ENCODE results near the gene ZNF512.
A peak's percentile ranks its signal among the peaks of the same experiment; 100 is the strongest.
"Not testable (repeated sequence)": the region's sequence is repeated elsewhere in the genome, so short reads cannot be mapped to it uniquely, and the experiment has no call there.

ZNF512 gene

DNA sequence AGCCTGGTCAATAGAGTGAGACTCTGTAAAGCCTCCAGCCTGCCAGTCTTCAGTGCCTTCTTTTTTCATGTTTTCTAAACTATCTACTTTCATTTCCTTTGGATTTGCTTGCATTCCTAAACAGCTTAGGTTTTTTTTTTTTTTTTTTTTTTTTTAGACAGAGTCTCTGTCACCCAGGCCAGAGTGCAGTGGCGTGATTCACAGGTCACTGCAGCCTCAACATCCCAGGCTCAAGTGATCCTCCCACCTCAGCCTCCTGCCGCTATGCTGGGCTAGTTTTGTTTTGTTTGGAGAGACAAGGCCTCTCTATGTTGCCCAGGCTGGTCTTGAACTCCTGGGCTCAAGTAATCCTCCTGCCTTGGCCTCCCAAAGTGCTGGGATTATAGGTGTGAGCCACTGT is 47.4 kb downstream of the ZNF512 start:
- not testable (repeated sequence) for DNase-seq (ENCODE audit: low read depth in 2 of 2, low spot score in 1 of 2)

DNA sequence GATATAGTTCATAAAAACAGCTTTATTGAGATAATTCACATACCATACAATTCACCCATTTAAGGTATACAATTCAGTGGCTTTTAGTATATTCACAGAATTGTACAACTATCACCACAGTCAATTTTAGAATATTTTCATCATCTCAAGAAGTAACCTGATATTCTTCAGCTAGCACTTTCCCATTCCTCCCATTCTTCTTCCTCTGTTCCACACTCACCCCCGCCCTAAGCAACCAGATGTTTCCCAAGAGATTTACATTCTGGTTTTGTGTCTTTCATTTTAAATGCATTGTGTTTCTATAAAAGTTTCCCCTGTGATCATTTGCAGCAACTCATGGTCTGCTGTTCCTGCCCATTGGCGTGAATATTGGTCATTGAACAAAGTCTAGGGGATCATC is 51.4 kb downstream of the ZNF512 start:
- DNase-seq (ENCODE audit: low read depth in 2 of 2, low spot score in 1 of 2): no peak

DNA sequence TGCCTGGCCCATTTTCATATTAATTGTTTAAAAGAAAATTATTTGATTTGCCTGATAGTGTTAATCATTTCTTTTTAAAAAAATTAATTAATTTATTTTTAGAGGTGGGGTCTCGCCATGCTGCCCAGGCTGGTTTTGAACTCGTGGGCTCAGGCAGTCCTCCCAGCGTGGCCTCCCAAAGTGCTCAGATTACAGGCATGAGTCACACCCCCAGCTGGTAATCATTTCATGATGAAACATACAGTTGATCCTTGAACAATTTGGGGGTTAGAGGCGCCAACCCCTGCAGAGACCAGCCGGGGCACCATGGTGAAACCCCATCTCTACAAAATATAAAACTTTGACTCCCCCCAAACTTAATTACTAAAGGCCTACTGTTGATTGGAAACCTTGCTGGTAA is 53.9 kb downstream of the ZNF512 start:
- no peak for DNase-seq (ENCODE audit: low read depth in 2 of 2, low spot score in 1 of 2)

DNA sequence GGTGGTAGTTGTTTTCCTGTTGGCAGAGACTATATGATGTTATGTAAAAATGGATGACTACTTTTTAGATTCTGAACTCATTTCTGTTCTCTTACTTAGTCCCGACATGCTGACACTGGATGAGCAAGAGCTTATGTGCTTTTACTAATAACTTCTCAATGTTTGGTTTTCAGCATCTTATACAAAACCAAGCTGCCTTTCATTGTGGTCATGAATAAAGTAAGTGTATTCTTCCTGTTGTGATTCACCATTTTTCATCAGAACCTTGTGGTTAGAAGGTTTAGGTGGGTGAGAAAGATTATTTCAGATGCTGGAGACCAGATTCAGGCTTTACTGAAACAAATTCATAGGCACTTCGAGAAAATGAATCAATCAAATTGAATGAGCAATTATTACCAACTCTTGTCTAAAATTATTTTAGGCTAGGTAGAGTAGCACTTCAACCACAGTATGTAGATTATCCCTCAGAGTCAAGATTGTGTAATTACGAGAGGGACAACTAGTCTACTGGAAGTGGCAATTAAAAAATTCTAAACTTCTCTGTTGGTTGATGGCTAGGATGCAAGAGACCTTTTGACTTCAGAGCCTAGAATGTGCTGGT is 55.3 kb downstream of the ZNF512 start:
- DNase-seq (ENCODE audit: low read depth in 2 of 2, low spot score in 1 of 2): no peak

DNA sequence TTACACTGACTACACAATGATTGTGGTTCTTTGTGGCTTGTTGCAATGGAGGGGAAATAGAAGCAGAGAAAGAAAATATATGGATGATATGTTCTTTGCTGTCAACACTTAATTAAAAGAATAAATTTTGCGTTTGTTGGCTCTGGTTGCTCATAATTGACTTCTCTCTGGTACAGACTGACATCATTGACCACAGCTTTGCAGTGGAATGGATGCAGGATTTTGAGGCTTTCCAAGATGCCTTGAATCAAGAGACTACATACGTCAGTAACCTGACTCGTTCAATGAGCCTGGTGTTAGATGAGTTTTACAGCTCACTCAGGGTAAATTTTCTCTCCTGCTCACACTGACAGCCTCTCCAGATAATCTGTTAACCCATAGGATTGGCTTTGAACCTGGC is 55.9 kb downstream of the ZNF512 start:
- DNase-seq (ENCODE audit: low read depth in 2 of 2, low spot score in 1 of 2): no peak

DNA sequence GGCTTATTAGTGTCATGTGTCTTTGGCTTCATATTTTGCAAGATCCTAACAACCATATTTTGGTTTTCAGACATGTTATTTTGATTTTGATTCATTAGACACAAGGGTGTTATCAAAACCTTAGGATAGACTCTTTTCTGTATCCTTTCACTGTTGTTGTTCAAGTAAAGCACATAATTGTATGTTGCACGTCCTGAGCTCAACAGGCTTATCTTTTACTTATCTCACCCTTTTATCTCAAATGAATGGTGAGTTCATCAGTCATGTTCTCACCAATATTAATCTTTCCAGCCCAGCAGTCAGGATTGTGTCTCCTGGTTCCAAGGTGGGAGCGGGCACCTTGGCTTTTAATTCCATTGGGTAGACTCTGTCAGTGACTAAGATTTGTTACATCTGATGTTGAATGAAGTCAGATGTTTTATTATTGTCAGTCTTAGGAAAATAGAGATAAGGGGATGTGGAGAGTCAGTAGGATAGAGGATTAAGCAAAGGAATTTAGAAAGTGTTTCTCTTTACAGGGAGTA is 57.9 kb downstream of the ZNF512 start:
- DNase-seq (ENCODE audit: low read depth in 2 of 2, low spot score in 1 of 2): no peak

DNA sequence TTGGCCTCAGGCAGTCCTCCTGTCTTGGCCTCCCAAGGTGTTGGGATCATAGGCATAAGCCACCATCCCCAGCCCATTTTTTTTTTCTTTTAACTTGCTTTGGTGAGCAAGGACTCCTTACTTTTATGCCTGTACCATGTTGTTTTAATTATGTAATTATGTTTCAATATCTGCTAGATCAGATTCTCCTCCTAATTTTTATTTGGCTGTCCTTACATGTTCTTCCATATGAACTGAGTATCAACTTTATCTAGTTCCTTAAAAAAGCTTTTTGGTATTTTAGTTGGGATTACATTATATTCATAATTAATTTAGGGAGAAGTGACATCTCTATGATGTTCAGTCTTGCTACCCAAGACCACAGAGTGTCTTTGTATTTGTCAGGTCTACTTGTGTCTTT is 62.4 kb downstream of the ZNF512 start:
- DNase-seq (ENCODE audit: low read depth in 2 of 2, low spot score in 1 of 2): no peak

DNA sequence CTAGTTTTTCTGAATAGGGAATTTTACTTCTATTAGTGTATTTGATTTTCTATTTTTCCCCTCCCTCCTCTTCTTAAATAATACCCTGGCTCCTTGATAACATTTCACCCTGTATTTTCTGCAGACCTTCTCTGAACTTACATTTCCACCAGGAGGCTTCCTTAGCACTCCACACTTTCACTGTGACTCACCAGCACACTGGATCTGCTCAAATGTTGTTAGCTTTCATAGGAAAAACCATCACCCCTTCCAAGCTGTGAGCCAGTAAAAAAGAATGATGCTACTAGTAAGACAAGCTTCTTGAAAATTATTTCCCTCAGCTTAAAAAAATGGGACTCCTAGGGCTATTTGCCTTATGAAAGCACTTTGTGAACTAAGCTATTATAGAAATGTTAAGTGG is 64.4 kb downstream of the ZNF512 start:
- DNase-seq (ENCODE audit: low read depth in 2 of 2, low spot score in 1 of 2): no peak

DNA sequence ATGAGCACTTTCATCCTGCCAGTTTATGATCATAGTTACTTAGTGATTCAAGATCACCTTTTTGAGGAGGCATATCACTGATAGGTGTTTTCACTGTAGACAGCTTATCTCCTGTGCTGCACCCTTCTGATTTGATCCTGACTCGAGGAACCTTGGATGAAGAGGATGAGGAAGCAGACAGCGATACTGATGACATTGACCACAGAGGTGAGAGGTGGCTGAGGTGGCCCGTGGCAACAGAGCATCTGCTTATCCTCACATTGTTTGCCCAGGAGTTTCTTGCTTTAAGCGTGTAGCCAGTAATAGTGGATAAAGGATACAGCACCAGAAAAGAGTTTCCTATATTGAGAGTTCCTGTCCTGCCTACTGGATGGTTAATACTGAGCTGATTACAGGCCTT is 64.9 kb downstream of the ZNF512 start:
- no peak for DNase-seq (ENCODE audit: low read depth in 2 of 2, low spot score in 1 of 2)

DNA sequence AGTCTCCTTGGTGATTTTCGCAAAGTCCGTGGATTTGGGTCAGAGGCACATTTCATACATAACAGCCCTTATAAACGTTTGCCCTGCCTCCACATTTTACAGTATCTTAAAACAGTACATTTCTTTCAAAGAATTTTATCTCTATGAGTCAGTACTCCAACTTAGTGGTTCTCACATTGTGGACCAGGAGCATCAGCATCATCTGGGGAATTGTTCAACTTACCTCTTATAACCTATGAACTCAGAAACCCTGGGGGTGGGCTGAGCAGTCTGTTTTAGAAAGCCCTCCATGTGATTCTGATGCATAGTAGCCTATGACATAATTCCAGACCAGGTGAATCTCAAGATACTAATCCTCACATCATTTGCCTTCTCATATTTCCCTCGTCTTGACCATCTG is 68.2 kb downstream of the ZNF512 start:
- DNase-seq (ENCODE audit: low read depth in 2 of 2, low spot score in 1 of 2): no peak

DNA sequence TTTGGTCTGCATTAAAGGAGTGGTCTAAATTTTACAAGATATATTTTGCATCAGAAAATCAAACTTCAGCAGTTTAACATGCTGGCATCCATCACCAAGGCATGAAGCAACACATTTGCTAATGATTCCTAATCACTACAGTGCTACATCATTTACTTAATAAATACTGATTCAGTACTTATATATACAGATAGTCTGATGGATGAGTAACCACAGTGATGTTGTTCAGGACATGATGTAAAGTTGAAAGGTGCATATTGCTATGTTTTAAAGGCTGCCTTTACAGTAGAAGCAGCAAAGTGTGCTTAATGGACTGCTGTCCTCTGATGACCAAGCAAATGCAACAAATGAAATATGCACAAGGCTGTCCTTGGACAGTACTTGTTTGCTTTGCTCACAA is 69.5 kb downstream of the ZNF512 start:
- no peak for DNase-seq (ENCODE audit: low read depth in 2 of 2, low spot score in 1 of 2)

DNA sequence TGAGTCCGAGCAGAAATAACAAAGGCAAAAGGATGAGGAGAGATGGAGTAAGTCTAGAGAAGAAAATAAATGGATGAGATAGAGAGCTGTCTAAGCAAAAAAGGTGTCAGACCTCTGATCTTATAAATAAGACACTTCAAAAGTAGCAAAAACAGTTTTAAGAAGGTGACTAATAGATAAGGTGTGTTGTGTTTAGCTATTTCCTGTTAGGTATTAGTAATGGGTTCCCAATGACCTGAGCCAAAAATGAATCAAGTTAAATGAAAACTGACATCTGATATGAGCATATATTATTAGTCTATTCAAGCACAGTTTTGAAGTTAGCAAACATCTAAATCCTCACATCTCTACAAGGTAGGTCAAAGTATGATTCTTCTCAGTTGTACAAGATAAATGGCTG is 69.9 kb downstream of the ZNF512 start:
- no peak for DNase-seq (ENCODE audit: low read depth in 2 of 2, low spot score in 1 of 2)

DNA sequence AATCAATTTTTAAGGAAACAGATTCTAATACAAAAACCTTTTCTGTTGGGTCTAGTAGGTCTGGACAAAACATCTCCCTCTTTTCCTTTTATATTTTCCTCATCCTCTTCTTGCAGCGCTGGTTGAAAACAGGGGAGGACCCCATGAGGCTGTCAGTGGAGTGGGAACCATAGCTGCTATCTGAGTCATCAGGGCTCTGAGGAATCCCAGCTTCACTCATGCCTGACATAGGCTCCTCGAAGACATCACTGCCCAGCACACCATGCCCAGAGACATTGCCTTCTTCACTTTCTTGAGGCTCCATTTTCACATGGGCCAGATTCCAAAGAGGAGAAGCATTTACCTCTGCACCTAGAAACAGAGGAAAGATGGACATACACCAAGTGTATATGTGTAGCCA is 70.6 kb downstream of the ZNF512 start:
- DNase-seq (ENCODE audit: low read depth in 2 of 2, low spot score in 1 of 2): no peak

DNA sequence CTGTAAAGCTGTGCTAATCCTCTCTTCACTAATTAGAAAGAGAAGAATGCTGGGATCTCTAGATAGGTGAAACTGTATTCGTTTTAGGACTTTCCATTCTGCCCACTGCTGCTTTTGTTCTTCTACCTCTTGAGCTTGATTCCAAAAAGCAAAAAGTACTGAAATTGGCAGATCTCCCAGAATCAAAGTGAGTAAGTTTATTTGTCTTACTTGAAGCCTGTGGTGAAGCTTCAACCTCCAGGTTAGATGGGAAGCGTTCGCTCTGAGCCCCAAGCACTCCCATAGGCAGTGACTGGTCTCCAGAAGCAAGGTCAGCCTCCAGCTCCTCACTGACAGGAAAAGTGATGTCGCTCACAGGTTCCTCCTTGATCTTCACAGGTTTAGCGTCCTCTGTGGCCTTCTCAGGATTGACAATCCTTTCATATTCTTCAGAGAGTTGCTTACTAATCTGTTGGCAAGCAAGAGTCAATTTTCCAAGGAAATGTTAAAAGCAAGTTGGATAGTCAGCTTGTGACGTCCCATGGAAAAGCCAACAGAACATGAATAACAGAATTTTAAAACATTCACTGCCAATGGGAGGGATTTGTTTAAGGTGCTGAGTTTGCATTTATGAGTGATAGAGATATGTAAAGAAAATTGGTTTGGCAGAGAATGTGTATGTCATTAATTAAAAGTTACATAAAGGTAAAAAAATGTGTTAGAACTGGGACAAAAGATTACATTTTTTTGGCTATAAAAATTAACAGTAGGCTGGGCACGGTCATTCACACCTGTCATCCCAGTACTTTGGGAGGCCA is 72.5 kb downstream of the ZNF512 start:
- no peak for DNase-seq (ENCODE audit: low read depth in 2 of 2, low spot score in 1 of 2)

DNA sequence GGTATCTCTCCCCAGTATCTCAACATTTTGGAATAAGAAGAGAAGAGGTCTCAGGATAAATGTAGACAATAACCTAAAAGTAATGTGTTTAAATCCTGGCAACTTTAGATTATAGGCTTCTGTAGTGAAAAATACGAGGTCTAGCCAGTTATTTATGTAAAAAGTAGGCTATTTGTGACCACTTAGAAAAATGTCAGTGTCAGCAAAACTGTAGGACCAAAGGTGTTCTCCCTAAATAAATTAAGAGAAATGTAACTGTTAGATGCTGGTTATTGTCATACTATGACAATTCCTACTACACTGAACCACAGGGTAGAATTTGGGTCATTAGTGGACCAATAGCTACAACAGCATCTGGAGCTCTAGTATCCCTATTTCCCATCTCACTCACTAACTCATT is 78.5 kb downstream of the ZNF512 start:
- DNase-seq (ENCODE audit: low read depth in 2 of 2, low spot score in 1 of 2): no peak

DNA sequence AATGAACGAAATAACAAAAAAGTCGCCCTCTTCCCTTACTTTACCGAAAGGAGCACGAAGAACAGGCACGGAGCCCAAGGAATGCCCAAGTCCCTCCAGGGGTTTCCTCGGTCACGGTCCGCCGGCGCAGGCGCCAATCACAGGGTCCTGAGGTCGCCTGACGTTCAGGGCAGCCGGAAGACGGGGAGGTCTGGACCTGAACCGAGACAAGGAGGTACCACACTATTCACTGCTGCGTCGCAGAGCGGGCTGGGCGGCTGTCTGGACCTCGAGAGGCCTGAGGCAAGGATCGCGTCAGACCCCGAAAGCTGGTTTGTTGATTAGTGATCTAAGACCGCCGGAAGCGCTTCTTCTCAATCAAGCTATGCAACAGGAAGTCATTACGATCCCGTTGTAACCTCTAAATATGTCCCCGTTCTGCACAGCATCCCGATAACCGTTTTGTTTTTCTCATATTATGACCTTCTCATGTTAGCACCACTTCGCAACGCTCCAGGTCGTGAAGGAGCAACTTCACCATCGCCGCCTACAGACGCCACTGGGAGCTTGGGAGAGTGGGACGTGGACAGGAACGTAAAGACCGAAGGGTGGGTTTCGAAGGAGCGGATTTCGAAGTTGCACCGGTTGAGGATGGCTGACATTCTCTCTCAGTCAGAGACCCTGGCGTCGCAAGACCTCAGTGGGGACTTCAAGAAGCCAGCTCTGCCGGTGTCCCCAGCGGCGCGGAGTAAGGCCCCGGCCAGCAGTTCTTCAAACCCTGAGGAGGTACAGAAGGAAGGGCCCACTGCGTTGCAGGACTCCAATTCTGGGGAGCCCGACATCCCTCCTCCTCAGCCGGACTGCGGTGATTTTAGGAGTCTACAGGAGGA is 80.7 kb downstream of the ZNF512 start, which contains the start of the genes SLC4A1AP and SUPT7L:
Gene SLC4A1AP (plus strand): TSS at position 605 of the 869 bp plus-strand sequence. CDS start 26 bp downstream, at position 631.
Gene SUPT7L (minus strand): TSS at position 330 of the 869 bp plus-strand sequence. CDS start 1,422 bp downstream, outside the sequence.
- peak; percentile 35 to 56 for DNase-seq (ENCODE audit: low read depth in 2 of 2, low spot score in 1 of 2)

DNA sequence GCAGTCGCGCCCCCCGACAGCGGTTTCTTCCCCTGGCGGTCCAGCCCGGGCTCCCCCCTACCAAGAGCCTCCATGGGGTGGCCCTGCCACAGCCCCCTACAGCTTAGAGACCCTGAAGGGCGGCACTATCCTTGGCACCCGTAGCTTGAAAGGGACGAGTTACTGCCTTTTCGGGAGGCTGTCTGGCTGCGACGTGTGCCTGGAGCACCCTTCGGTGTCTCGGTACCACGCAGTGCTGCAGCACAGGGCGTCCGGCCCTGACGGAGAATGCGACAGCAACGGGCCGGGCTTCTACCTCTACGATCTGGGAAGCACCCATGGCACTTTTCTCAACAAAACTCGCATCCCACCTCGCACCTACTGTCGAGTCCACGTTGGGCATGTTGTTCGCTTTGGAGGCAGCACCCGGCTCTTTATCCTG is 81.3 kb downstream of the ZNF512 start:
- DNase-seq (ENCODE audit: low read depth in 2 of 2, low spot score in 1 of 2): no peak

DNA sequence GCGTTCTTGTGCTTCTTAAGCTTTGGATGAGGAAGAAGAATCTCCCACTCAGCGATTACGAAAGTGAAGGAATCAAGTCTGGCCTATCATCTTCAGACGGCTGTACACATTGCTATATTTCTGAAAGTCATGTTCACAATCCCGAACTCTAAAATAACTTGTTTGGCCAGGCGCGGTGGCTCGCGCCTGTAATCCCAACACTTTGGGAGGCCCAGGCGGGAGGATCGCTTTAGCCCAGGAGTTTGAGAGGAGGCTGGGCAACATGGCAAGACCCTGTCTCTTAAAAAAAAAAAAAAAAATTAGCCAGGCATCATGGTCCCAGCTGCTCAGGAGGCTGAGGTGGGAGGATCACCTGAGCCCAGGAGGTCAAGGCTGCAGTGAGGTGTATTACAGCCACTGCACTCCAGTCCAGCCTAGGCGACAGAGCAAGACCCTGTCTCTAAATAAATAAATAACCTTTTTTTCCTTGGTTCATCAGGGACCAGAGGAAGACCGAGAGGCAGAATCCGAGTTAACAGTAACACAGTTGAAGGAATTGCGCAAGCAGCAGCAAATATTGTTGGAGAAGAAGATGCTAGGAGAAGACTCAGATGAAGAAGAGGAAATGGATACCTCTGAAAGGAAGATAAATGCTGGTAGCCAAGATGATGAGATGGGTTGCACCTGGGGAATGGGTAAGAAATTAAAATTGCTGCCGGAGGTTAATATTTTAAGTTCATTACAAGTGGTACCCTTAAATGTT is 82.0 kb downstream of the ZNF512 start:
- no peak for DNase-seq (ENCODE audit: low read depth in 2 of 2, low spot score in 1 of 2)

DNA sequence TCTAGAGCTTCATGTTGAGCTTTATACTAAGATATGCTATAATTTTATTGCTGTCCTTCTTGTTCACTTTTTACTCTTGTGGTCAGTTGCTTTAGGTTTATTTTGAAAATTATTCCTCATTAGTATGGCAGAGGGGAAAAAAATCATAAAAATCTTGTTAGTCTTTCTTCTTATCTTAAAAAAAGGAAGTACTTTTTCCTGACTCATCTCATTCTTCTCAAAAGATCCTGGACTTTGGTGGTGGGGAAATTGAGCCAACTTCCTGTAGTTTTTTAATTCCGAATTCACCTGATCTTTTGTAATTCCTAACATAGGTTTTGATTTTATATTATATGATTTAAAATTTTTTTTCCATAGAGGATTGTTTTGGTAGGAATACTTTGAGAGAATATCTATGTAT is 84.6 kb downstream of the ZNF512 start:
- no peak for DNase-seq (ENCODE audit: low read depth in 2 of 2, low spot score in 1 of 2)

DNA sequence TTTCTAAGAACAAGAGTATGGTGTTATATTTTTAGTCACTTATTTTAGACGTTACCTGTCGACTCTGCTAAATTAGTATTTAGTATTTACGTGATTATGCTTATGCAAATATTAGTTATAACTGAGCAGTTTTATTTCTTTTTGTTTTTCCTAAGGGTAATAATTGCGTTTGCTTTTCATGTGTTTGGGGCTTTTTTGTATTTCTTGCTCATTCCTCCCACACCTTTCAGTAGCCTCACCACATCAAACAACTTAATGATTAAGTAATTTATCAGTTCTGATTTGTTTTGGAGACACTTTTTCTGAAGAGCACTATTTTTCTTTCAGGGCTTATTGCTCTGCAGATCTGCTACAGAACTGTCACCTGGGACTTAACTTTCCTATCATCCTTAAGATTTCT is 88.4 kb downstream of the ZNF512 start:
- DNase-seq (ENCODE audit: low read depth in 2 of 2, low spot score in 1 of 2): no peak
